GDM1 (cell line): ENCODE measurements around the gene ROBO1.
"Not testable (repeated sequence)": the region's sequence is repeated elsewhere in the genome, so short reads cannot be mapped to it uniquely, and the experiment has no call there.

Experiments
- DNase-seq: peaks from one replicate; lab custom pipeline; 2025; lab: John Stamatoyannopoulos, UW

Gene ROBO1

DNA sequence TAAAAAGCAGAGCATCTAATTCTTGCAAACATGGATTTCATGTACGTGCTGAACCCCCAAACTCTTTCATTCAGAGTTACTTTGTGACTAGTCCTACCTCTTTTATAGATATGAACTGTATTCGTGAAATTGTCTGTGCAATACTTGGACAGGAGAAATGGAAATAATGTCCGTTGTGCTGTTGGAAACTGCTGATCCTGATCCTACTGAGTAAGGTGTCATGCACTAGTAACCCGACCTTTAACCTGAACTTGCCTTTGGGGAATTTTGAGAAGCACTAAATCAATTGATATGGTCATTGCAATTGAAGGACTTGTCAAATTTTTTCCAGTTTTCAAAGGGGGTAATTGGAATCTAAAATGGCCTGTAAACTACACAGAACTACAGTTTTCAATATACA lies 856.4 kb downstream of the ROBO1 start:
- no peak for DNase-seq

DNA sequence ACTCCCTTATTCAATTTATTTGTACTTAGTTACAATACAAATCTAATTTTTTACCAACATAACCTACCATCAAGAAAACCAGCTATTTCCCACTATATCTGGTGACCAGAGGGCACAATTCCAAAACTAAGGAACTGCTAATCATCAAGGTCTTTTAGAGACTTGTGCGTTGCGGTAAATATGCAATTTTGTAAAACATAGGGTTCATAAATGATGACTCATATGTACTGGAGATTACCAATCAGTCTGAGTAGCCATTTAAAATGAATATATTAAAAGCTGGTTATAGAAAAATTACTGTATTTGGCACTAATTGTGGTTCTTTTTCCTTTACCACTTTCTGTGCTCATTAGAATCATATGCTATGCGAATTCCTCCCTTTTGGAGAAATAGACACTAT lies 859.6 kb downstream of the ROBO1 start:
- no peak for DNase-seq

DNA sequence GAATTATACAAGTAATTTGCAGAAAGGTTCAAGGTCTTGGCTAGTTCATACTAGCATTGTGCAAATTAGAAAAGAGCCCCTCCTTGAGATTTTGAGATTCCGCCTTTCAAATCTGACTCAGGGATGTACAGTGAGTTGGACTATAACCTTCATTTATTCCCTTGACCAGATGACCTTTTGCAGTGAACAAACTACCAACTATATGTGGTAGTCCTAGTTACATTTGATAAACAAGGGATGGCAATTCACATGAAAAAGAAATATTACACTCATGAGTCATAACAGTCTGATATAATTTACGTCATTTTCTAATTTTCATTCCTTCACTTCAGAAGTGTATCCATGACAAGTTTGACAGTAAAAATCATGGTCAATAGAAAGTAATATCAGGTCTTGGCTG lies 860.4 kb downstream of the ROBO1 start:
- no peak for DNase-seq

DNA sequence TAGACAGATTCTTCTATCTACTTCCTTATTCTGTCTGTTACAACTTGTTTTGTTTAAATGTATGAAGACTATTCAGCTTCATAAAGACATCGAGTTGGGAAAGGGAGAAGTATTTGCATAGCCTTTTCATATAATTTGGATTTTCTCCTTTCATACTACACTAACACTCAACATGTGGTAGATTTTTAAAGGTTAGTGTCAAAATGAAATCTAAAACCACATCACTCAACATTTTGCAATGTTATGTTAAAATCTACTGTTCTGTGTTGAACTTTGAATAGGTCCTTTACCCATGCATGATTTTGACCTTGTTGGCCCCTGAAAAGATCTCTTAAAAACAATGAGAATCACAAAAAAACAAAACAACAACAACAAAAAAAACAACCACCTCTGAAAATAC lies 860.9 kb downstream of the ROBO1 start:
- no peak for DNase-seq

DNA sequence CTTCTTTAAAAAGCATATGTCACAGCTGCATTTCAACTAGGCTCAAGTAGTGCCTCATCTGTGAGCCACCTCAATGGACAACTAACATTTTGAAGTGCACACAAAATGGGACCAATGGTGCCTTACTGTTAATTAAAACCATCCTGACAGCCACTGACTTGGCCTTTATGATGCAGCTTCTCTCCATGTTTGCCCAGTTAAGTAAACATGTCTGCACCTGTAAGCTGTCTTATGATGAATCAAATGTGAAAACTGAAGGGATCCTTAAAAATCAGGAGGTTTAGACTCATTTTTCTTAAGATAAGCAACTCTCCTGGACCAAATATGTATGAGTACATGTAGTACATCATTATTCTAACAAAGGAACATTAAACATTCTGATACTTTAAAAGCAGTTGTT lies 861.6 kb downstream of the ROBO1 start:
- DNase-seq = no peak

DNA sequence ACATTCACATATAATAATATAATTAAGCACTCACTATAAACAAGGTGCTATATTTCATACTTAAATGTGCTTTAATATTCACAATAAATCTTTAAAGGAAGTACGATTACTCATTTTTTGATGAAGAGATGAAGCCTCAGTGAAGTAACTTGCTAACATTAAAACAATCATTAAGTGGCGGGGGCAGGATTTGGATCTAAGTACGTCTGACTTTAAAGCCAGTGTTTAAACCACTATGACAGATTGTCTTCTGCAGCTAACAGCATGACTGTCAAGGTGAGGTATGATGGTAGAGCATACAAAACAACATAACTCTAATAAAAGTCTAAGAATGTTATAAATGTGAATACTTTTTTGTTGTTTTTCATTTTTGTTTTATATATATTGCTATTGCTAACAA lies 862.1 kb downstream of the ROBO1 start:
- DNase-seq = no peak

DNA sequence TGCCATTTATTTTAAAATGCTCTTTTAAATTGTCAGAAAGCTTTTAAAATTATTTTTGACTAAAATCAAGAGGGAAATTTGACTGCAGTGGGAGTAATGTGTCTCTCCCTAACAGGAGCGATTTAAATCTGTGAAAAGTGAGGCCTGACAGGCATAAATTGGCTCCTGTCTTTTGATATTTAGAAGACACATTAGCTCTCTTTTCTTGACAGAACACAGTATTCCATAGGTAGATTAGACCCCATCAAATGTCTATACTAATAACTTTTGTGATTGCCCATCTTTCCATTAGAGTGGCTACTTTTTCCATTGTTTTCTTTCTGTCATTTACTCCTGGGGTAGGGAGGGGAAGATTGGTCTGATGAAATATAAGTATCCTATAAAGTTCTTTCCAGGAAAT lies 866.3 kb downstream of the ROBO1 start:
- no peak for DNase-seq

DNA sequence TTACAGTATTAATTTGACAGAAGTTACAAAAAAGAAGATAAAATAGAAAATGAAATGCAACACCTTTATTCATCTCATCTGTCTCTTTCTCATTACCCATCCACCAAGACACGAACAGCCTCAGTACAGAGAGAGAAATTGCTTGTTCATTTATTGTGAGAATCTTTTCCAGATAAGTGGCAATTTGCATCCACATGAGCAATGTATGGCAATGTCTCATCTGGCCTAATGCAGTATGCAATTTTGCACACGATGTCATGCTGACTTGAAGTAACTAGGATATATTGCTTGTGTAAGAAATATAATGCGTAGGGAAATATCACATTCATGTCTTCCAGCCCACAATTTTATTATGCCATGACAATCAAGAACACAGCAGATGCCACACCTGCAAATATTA lies 866.9 kb downstream of the ROBO1 start:
- DNase-seq = no peak

DNA sequence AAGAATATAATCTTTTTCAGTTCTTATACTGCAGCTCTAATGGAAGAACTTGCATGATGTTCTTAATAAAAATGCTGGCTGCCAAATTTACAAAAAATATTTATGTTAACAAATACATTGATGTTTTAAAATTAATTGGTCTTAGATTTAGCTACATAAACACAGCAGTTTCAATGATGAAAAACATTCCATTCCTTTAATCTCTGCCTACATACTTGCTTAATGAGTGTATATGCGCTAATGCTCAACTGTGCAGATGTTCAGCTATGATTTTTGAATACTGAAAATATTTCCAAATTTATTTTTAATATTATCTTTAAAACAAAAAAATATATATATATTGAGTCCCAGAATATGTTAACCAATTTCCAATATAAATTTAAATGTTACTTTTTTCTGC lies 867.4 kb downstream of the ROBO1 start:
- DNase-seq = no peak

DNA sequence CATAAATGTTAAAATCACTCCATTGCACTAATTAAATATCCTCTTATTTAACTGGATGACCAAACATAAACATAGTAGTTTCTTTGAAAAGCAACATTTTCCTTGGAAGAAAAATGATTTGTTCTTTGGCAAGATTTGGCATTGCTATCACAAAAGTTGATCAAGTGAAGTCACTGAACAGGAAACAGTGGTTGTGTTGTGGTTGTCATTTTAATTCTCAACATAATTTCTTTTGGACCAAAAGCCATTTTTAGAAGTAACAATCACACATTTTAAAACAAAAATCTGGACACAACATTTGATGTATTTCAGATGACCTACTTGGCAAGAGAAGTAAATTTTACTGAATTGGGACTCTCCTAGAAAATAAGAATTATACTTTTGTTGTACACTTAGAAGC lies 872.3 kb downstream of the ROBO1 start:
- no peak for DNase-seq

DNA sequence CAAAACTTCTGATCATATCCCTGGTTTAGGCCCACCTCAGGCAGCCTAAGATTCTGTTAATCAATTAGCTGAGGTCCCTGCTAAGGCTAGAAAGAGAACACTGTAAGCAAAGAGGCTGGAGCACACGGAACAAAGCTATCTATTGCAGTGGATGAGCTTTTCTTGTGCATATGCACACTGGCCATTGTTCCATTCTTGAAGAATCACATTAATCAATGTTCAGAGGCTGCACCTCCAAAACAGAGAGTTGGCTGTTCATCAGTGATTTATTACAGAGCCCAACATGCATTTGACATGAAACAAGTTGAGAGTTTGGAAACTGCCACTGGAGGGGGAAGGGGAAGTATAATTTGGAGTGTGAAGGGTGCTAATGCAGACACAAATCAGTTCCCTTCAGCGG lies 873.0 kb downstream of the ROBO1 start:
- DNase-seq = no peak

DNA sequence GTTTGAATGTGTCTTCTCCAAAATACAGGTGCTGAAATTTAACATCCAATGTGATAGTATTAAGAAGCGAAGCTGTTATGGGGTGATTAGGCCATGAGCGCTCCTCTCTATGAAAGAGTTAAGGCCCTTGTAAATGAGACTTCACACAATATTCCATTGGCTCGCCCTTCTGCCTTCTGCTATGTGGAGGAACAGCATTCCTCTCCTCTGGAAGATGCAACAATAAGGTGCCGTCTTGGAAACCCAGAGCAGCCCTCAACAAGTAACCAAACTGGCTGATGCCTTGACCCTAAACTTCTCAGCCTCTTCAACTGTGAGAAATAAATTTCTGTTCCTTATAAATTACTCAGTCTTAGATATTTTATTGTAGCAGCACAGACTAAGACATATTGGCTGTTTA lies 874.6 kb downstream of the ROBO1 start:
- DNase-seq = no peak

DNA sequence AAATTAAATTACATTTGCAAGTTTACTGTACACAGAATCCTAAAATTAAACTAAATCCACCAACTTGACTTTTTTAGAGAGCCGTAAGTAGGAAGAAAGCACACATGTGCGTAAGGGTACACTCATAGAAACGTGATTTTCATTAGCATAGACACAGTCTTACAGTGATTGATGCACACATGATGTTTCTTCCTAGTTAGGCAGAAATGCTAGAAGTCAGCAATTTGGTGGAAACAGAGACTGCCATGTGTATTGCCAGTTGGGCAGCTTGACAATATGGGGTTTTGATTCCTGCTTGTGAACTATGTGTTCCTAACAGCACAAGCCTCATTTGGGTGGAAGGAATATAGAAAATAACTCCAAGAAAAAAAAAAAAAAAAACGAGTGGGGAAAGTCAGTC lies 878.5 kb downstream of the ROBO1 start:
- no peak for DNase-seq

DNA sequence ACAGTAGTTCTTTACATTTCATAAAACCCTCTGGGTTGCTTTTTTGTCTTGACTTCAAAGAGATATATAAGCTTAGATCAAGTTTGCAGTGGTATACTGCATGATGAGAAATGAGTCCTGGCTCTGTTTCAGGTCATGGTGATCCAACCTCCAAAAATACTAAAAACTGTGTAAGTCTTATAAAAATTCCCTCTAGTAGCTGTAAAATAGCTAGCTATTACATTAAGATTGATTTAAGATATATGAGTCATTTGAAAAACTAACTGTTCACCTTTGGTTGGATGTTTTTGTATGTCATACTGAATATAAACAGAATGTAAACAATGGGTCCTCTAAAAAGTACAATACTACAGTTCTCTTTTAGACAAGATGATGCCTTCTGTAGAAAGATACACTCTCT lies 879.2 kb downstream of the ROBO1 start:
- no peak for DNase-seq

DNA sequence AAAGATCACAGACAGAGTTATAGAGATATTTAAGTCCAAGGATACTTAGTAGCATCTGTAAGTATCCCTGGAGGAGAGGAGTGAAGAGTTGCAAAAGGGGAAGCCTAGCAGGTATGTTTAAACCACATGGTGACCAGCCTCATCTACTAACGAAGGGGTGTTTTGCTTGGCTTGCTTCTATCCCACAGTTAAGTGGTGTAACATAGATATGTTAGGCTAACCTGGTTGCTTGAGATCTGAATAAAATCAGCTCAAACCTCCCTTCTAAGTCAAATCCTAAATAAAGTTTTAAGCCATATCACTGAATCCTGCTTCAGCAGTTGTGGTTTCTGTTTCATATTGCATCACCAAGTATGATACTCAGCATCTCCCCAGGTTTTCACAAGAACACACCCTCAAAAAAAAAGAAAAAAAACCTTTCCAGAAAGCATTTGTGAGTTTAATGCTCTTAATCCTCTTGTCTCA lies 880.2 kb downstream of the ROBO1 start:
- no peak for DNase-seq

DNA sequence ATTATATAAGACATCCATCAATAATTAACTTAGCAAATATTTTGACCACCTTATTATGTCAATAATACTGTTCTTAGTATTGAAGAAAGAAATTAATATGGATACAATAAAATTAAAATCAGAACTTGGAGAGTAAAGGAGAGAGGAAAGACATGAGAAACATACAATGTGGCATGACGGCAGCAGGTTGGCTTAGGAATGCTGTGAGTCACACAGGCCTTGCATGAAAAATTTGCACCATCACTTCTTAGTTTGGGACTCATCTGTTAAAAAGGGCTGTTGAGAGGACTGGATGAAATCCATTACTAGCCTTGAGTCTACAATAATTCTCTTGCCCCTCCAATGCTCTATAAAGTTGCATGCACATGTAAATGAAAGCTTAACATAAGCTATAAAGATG lies 880.8 kb downstream of the ROBO1 start:
- no peak for DNase-seq

DNA sequence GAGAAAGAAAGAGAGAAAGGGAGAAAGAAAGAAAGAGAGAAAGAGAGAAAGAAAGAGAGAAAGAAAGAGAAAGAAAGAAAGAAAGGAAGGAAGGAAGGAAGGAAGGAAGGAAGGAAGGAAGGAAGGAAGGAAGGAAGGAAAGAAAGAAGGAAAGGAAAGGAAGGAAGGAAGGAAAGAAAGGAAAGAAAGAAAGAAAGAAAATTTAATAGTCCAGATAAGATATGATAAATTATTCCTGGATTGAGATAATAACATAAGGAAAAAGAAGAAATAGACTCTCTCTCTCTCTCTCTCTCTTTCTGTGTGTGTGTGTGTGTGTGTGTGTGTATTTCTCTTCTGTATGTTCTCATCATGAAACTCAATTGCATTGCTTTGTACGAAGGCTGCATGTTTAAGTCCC lies 883.2 kb downstream of the ROBO1 start:
- DNase-seq = not testable (repeated sequence)

DNA sequence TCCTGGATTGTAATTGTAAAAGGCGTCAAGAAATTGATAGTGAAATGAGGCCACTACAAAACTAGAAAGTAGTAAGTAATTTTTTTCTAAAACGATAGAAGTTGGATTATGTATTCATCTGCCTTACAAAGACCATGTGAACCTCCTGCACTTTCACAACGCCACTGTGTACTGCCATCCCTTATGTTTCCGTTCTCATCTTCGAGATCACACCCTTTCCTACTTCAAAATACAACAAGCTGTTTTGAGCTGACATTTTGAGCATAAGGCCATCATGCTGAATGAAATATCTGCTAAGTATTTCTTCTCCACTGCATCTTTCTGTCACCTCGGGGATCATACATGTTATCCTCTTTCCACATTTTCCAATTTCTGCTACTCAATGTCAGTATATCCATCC lies 885.5 kb downstream of the ROBO1 start:
- DNase-seq = no peak

DNA sequence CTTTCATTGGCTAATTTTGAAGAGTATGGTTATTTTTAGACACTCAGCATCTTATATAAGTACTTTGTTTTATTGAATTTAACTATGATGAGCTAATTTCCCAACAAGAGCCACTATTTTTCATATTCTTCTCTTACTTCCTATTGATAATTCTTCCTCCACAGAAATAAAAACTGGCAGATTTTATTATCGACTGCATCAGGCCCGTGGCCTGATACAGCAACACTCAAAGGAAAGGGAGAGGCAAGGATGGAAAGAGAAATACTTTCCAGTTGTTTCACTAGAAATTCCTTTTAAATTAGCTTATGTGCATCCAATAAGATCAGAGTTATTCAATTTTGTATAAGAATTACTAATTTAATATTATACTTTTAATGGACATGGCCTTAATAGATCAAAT lies 886.3 kb downstream of the ROBO1 start:
- no peak for DNase-seq

DNA sequence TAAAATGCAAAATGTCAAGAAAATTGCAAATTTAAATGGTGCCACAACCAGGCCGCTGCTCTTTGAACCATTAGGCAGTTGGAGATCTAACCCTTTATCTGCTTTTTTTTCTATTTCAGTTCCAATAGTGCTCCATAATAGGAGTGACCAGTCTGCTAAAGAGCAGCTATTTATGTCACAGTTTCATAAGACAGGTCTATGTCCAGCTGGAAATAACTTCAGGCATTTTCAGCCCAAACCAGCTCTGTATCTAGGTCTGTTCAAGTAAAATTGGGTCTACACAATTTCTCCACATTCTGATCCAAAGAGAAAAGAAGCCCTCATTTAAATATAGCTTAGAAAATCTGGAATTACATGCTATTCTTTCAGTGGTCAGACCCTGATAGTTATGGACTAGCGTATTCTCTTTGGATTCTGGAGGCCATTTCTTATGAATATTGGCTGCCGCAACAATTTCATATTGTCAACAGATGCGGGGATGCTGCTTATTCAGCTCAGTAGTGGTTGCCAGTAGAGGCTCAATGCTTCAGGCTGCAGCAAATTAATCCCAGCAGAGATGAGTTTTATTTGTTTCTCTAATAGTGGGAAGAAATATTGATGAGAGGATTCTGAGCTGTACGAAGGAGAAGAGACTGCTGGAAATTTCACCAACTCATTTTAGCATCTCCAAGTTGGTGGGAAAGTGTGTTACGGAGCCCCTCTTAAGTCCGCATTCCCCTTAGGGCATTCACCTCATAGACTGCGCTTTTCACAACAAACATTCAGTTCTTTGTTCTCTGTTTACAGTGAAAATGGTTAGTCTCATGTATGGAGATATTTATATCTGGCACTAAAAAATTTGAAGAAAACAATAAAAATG lies 887.0 kb downstream of the ROBO1 start:
- no peak for DNase-seq

DNA sequence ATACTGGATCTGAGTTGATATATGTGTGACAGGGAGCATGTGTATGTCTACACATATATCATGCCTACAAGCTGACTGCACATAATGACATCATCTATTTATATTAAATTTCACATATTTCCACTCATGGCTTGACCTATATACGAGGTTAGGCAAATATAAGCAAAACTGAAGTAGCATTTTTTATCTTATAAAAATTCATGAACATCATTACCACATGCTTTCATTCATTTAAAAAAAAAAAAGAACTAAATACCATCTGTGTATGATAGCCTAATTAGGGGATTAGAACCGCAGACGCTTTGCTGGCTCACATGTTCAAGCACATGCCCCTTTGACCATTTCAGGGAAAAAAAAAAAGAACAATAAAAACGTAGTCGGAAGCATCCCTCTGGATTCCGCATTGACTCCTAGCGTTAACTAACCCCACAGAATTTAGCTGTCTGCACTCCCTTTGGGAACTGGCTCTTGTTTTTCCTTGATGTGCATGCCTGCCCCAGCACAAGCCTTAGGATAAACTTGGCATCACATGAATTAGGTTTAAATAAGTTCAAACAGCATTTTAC lies 888.4 kb downstream of the ROBO1 start:
- no peak for DNase-seq

DNA sequence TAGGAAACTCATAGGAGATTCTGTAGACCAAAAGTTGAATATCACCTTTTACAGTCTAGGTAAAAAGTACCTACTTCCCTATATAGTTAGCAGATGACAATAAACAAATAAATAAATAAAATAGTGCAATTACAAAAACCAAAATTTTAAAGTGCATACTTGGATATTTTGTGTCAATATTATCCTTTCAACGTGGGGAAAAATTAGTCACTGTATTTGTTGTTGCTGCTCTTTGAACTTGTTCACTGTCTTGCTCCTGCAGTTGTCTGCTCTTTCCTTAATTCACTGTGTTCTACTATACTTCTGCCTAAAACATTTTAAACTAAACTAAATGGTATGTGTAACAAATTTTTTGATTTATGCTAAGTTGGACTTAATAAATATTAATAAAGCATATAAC lies 889.0 kb downstream of the ROBO1 start:
- no peak for DNase-seq

DNA sequence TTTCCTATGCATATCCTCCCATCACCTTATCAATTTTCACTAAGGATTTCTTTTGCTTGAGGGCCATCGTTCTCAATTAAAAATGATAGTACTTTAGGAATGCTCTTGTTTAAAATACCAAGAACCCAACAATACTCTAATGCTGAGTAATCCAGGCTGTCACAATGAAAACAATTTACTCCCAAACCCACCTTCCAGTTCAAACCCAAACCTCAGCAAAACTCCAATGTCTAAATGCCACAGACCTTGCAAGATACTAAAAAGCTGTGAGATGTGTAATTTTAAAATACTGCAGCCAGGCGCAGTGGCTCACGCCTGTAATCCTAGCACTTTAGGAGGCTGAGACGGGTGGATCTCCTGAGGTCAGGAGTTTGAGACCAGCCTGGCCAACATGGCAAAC lies 889.8 kb downstream of the ROBO1 start:
- no peak for DNase-seq

DNA sequence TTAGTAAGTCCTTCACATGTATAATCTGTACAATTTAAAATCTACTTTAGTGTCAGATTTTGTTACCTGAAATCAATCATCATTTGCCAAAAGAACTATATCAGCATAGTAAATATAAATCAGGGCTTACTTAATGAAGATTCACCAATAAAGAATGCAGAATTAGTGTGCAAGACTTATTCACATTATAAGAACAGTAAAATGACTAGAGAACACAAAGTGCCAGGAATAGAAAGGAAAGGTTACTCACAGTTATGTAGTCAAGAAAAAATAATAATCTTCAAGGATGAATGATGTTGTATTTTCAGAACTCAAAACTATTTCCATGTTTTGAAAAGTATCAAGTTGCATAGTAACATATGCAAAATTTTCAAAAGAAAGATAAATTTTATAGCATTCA lies 891.9 kb downstream of the ROBO1 start:
- DNase-seq = no peak
